GM18498 (cell line): ENCODE measurements around the gene CYP27B1.

Experiments
- ATAC-seq: cut with Tn5 transposase; IDR thresholded peaks from one replicate; pipeline ENCODE4 v1.9.1; 2021; ENCODE audit warnings: mild to moderate bottlenecking, moderate library complexity; ENCODE audit not compliant: unreplicated experiment

The CYP27B1 gene

GRCh38 chr12:57753756-57754337 is 13.0 kb downstream of the CYP27B1 start:
- no peak for ATAC-seq

GRCh38 chr12:57752668-57753000 is 14.2 kb downstream of the CYP27B1 start:
- ATAC-seq: no peak

- ATAC-seq: peak; percentile 70
Observed at GRCh38 chr12:57751788-57752667, 14.8 kb downstream of the CYP27B1 start, which contains the start of gene CDK4. CDK4 (minus strand) TSS chr12:57752310; CDS start chr12:57751717, 593 bp downstream.

- ATAC-seq: no peak
Observed at GRCh38 chr12:57751432-57751787, 15.5 kb downstream of the CYP27B1 start.

- ATAC-seq: no peak
Observed at GRCh38 chr12:57750561-57751431, 16.1 kb downstream of the CYP27B1 start.

GRCh38 chr12:57749061-57749460 is 17.8 kb downstream of the CYP27B1 start:
- no peak for ATAC-seq

GRCh38 chr12:57746025-57746424 is 20.9 kb downstream of the CYP27B1 start:
- no peak for ATAC-seq

- no peak for ATAC-seq
Observed at GRCh38 chr12:57745485-57745881, 21.4 kb downstream of the CYP27B1 start.

GRCh38 chr12:57744777-57745484 is 21.9 kb downstream of the CYP27B1 start, which contains the start of gene TSPAN31:
TSPAN31 (plus strand) TSS chr12:57745039; CDS start chr12:57745155, 116 bp downstream.
- peak; percentile 85 for ATAC-seq

- ATAC-seq: peak; percentile 46
Observed at GRCh38 chr12:57744194-57744776, 22.6 kb downstream of the CYP27B1 start.

- ATAC-seq: no peak
Observed at GRCh38 chr12:57743769-57744168, 23.1 kb downstream of the CYP27B1 start.

- ATAC-seq: peak; percentile 57
Observed at GRCh38 chr12:57741844-57742738, 24.8 kb downstream of the CYP27B1 start.

GRCh38 chr12:57741413-57741789 is 25.5 kb downstream of the CYP27B1 start:
- ATAC-seq: no peak

GRCh38 chr12:57740656-57741412 is 26.0 kb downstream of the CYP27B1 start:
- peak; percentile 54 for ATAC-seq

- ATAC-seq: no peak
Observed at GRCh38 chr12:57739914-57740538, 26.9 kb downstream of the CYP27B1 start.

- no peak for ATAC-seq
Observed at GRCh38 chr12:57739387-57739786, 27.5 kb downstream of the CYP27B1 start.

- no peak for ATAC-seq
Observed at GRCh38 chr12:57738661-57739237, 28.1 kb downstream of the CYP27B1 start, which contains the start of gene AGAP2. AGAP2 (minus strand) TSS chr12:57738742; CDS start chr12:57738246, 496 bp downstream.
